Caki2 (cell line): ENCODE results near the gene YOD1. TPM values are rescaled to one million over a fixed set of nuclear protein-coding genes. Genes with fewer than 3 reads are reported as not detected.
"Not testable (repeated sequence)": the region's sequence is repeated elsewhere in the genome, so short reads cannot be mapped to it uniquely, and the experiment has no call there.

Experiments used
- DNase-seq: peaks from one replicate; pipeline ENCODE4 v3.0.0-alpha.2; 2015; ENCODE audit warnings: low read depth
- in situ Hi-C: cut with HindIII; loops from 2 replicates; pipeline ENCODE4 v1.10.0; 2016; ENCODE audit warnings: low sequenced_read_pairs, low pct_unique_long_range_greater_than_20kb, mixed read lengths
- total RNA-seq: library from RNA; depleted of rRNA; stranded (reverse); fragments of >200 nt; shearing (Covaris generic); gene quantifications from 2 replicates; pipeline ENCODE4 v1.2.3, GENCODE V29; 2014; ENCODE audit warnings: low replicate concordance

YOD1 gene
- total RNA-seq, 1 experiment from 2014 or later: 2.3 TPM

DNA sequence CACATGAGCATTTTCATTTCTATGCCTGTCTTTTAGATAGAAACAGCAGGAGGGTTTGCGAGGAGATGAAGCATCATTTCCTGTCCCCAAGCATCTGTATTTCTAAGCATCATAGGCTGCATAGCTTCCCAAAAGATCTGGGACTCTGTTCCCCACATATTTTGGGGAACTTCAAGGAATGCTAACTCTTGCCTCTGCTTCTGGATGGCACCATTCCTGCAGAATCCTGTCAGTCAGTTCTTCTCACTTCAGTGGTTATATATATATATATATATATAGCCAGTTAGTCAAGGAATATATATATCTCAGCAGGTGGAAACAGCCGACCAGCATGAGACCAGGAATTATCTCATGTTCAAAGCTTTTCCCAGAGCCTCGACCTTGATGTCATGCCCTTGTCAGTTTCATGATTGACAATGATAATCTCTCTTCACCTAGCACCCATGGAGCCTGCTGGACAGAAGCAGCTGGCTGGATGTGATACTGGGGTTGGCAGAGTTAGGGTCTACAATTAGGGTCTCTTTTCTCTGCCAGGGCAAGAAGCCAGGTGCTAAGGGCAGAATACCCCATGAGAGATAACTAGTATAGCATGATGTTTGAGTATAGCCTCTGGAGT, 4.5 kb upstream of the YOD1 start:
- in situ Hi-C loops: no loop called here
- no peak for DNase-seq

GRCh38 chr1:207054491-207054890, 3.5 kb upstream of the YOD1 start:
- in situ Hi-C loops: no loop called here
- no peak for DNase-seq

DNA sequence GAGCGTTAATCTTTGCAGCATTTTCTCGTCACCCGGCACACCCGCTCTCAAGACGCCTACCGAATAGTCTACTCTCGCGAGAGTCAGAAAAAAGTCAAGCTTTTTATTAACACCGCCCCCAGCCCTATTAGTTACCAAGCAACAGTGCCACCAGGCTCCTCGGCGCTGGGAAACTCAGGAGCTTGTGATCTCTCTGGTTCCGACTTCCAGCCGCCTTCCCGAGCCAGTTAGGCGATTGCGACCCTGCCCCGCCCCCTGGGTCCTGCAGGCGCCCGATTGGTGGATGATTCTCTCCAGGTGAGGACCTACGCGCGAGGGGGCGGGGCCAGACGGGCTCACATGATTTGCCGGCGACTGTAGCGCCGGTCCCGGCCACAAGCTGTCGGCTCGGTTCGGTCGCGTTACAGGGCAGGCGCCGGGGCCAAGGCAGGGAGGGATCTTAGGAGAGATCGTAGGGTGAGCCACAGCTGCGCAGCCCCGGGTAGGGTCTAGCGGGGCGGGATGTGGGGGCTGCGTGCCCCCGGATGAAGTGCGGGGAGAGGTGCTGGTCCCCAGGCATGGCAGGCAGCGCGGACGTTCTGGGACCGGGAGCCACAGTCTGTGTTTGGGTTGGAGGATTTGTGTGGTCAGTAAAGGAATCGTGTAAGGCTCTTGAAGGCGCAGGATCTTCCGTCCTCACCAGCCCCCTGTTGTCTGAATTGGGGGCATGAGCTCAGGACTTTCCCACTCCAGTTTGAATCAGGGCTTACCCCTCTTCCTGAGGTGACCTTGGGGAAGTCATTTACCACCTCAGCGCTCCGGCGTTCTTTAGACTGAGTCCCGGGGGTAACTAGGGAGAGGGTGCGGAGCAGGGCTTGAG, 2.1 kb upstream of the YOD1 start, which contains the start of gene PFKFB2:
TSS of gene PFKFB2 (plus strand) at position 365 of the 859 bp plus-strand sequence. CDS start 1,443 bp downstream, outside the sequence.
- DNase-seq: peak; percentile 99
- in situ Hi-C loops: no loop called here

DNA sequence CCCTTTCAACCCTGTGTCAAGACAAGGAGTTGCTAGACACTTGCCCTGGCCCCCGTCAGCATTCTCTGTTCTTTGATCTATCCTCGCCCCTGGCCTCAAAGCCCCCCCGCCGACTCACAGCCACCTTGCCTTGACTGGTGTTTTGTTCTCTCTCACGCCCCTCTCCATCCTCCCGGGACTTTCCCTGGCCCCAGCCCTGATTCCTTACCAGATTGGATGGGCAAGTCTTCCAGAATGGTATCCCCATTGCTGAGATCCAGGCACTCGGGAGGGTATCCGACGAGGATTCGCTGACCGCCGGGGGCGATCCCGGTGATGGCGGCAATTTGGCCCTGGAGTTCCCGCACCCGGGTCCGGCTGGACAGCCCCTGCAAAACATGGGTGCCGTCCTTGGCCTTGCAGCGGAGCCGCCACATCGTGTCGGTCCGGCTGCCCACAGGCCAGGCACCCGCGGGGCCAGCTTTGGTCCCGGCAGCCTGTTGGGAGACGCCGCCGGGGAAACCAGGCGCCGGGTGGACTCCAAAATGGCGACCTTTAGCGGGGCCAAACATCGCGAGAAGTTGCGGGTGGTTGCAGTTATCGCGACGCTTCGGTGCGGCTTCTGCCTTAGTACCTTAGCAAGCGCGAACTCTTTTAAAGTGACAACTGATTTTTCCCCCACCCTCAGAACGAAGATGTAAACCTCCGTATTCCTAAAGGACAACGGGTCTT, 373 bp downstream of the YOD1 start:
- in situ Hi-C loops: no loop called here
- peak; percentile 85 for DNase-seq

DNA sequence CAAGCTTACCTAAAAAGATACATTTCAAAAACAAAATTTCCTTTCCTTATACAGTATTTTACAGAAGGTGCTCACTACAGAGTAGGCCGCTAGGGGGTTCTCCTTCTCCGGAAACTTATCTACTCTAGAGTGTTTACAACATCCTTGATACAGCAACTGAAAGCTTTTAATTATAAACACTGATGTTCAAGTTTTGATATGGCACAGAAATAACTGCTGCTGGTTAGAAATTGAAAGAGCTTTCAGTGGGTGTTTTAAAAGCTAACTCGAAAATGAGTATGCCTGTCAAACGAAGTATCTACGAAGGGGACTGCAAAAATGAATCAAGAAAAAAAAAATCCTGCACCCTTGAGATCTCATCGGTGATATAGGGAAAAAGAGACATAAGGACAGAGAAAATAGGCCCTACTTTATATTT, 1.0 kb downstream of the YOD1 start:
- peak; percentile 57 for DNase-seq
- in situ Hi-C loops: no loop called here

GRCh38 chr1:207049514-207049913, 1.5 kb downstream of the YOD1 start:
- no peak for DNase-seq
- in situ Hi-C loops: no loop called here

DNA sequence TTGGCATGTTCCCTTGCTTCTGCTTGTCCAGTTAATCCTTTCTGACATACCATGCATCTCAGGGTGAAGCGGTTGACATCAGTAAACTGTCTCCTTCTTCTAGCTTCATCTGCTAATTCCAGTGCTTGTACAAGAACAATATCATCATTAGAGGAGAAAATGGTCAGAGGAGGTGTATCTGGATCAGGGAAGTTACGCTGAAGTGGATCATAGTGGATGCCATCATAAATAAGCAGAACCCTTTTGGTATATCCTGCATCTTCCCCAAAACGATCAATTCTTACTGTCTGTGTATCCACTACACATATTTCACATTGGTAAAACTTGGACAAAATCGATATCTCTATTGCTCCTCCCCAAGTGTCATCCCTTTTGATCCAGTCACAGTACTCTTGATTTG, 2.0 kb downstream of the YOD1 start:
- DNase-seq: no peak
- in situ Hi-C loops: no loop called here

DNA sequence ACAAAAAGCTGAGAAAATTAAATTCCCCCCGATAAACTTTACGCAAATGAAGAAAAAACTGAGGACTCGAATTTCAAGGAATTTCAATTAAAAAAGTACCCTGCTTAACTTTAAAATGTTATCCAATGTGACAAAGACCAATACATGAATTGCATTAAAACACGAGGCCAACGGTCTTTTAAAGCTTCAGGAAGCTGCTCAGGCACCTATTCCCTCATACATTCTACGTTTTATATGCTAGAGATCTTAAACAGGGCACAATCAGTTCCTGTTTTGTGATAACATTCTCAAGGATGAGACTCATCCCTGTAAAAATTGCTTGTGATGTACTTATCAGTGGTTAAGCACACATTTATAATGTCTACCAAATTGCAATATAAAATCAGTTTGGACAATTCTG, 3.0 kb downstream of the YOD1 start:
- DNase-seq: no peak
- in situ Hi-C loops: no loop called here

DNA sequence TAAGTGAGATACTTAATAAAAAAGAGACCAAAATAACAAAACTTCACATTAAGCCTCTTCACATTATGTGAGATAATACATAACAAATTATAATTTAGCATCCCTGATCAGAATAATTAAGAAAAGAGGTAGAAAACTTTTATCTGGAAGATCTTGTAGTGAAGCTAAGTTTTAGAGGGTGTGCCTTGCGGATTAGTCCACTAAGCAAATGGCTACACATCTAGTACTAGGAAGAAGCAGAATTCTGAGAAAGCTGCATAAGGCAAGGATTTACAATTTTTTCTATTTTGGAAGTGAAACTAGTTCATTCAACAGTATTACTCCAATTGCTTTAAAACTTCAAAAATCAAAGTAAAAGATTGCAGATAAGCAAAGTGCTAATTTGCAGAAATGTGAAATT, 3.5 kb downstream of the YOD1 start:
- in situ Hi-C loops: no loop called here
- DNase-seq: no peak

DNA sequence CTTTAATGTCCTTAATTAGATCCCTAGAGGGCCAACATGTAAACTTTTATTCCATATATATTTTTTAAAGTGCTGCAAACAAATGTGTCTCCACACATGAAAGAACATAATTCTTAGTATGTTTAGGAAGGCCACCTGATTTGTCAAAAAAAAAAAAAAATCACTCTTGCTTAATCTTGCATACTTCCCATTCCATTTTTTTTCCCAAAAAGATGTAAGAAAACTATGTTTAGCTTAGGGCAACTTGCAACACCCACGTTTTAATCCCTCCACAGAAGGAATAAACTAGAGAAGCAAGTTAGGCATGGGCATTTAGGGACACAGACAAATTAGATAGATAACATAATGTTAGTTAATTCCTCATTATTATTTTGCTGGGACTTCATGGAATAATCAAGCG, 5.6 kb downstream of the YOD1 start:
- in situ Hi-C loops: no loop called here

DNA sequence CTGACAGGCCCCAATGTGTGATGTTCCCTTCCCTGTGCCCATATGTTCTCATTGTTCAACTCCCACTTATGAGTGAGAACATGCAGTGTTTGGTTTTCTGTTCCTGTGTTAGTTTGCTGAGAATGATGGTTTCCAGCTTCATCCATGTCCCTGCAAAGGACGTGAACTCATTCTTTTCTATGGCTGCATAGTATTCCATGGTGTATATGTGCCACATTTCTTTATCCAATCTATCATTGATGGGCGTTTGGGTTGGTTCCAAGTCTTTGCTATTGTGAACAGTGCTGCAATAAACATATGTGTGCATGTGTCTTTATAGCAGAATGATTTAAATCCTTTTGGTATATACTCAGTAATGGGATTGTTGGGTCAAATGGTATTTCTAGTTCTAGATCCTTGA, 9.6 kb downstream of the YOD1 start:
- DNase-seq, in situ Hi-C loops: not testable (repeated sequence)

More for the DNA sequence above, 5.6 kb downstream of the YOD1 start:
- DNase-seq: no peak

DNA sequence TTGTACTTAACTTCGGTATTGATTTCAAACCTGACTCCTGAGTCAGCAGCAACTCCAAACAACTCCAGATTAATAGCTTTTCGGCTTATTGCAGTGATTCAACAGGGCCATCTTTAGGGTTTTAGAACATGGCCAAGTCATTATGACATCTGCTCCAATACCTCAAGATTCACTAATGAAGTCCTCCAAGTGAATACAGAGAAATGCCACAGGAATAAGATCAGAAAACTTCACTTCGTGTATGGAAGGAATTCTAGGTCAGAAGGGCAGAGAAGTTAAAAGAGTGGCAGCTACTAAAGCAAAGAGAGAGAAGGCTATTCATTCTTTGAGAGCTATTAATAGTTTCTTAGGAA, 10.9 kb downstream of the YOD1 start:
- in situ Hi-C loops: no loop called here
- no peak for DNase-seq

- in situ Hi-C loops: no loop called here
- DNase-seq: no peak
These were observed 11.4 kb downstream of the YOD1 start for GRCh38 chr1:207039380-207040180.

GRCh38 chr1:207036865-207037264, 14.1 kb downstream of the YOD1 start:
- no peak for DNase-seq
- in situ Hi-C loops: no loop called here

DNA sequence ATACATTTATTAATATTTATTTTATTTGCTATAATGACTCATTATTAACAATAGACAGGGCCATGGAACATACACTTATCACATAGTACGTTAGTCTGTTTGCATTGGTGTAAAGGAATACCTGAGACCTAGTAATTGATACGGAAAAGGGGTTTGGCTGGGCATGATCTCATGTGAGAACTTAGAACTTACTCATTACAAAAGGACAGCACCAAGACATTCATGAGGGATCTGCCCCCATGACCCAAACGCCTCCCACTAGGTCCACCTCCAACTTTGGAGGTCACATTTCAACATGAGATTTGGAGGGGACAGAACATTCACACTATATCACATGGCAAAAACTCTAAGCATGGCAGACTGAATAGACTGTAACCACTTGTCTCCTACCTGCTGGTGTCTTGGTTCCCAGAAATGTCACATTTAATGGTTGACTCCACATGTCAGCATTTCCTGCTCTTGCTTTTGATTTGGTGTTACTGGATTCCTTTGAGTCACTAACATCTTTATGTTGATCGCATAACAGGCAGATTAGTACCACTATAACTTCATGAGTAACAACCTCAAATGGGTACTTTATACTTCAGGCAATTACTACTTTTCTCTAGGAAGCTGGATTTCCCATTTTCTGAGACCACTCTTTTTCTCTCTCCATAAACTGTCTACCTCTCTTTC, 15.0 kb downstream of the YOD1 start:
- no peak for DNase-seq
- in situ Hi-C loops: no loop called here

- DNase-seq: peak; percentile 76
- in situ Hi-C loops: no loop called here
These were observed 16.0 kb downstream of the YOD1 start for GRCh38 chr1:207034998-207035397.

GRCh38 chr1:207034208-207034607, 16.8 kb downstream of the YOD1 start:
- peak; percentile 54 for DNase-seq
- in situ Hi-C loops: no loop called here

GRCh38 chr1:207033302-207033701, 17.7 kb downstream of the YOD1 start:
- no peak for DNase-seq
- in situ Hi-C loops: no loop called here
